SK-N-SH (cell line): ENCODE data around the gene MAP3K7CL.

Experiments
- CTCF ChIP-seq: fragments of 200-600 bp; sonication (generic); IDR thresholded peaks from 2 replicates; pipeline ENCODE4 v1.6.1; 2017; ENCODE audit warnings: antibody characterized with exemption, mild to moderate bottlenecking, moderate library complexity
- EP300 ChIP-seq, 2 experiments: IDR thresholded peaks; 2 replicates each; pipeline versions ENCODE4 v1.4.0 to v1.6.1; 2012; ENCODE audit warnings: borderline replicate concordance in 1 of 2, low read depth in 1 of 2, low read length in 1 of 2
- EZH2phosphoT487 ChIP-seq: fragments of 200-600 bp; sonication (generic); IDR thresholded peaks from 2 replicates; pipeline ENCODE4 v1.6.1; 2017; ENCODE audit warnings: low read depth, mixed run types, mild to moderate bottlenecking, antibody characterized with exemption, moderate library complexity, borderline replicate concordance
- FOSL2 ChIP-seq: IDR thresholded peaks from 2 replicates; pipeline ENCODE4 v1.4.0; 2012; ENCODE audit warnings: low read depth, mild to moderate bottlenecking, moderate library complexity, borderline replicate concordance
- JUND ChIP-seq: IDR thresholded peaks from 2 replicates; pipeline ENCODE4 v1.4.0; 2012
- RAD21 ChIP-seq: IDR thresholded peaks from 2 replicates; pipeline ENCODE4 v1.6.1; 2012; ENCODE audit warnings: mild to moderate bottlenecking, low read length
- REST ChIP-seq: IDR thresholded peaks from 2 replicates; pipeline ENCODE4 v1.6.1; 2012; ENCODE audit warnings: mild to moderate bottlenecking, low read depth, low read length, moderate library complexity
- SIN3A ChIP-seq: IDR thresholded peaks from 2 replicates; pipeline ENCODE4 v1.6.1; 2012; ENCODE audit warnings: low read depth, mild to moderate bottlenecking, low read length, moderate library complexity, borderline replicate concordance
- TCF12 ChIP-seq: IDR thresholded peaks from 2 replicates; pipeline ENCODE4 v1.4.0; 2012
- USF2 ChIP-seq: fragments of 150-350 bp; IDR thresholded peaks from 2 replicates; pipeline ENCODE4 v1.6.1; 2017; ENCODE audit warnings: antibody characterized with exemption, low read length, low read depth, borderline replicate concordance
- ZBTB33 ChIP-seq: IDR thresholded peaks from 2 replicates; pipeline ENCODE4 v1.4.0; 2012; ENCODE audit warnings: low read depth, borderline replicate concordance

GRCh38 chr21:29185633-29186032 lies 55.2 kb downstream of the MAP3K7CL start:
- TF ChIP-seq CTCF (no peak), ZBTB33 (no peak), SIN3A (no peak), FOSL2 (no peak), TCF12 (no peak), RAD21 (no peak), JUND (no peak), EP300 (IDR thresholded peaks at IDR 0.05; ENCODE audit: borderline replicate concordance in 1 of 2, low read depth in 1 of 2, low read length in 1 of 2) (no peak), REST (no peak), USF2 (no peak), EZH2phosphoT487 (no peak)
